ENCODE measurements around the gene CCDC146. TPM values are rescaled to one million over a fixed set of nuclear protein-coding genes. Genes with fewer than 3 reads are reported as not detected.
"Not testable (repeated sequence)": the region's sequence is repeated elsewhere in the genome, so short reads cannot be mapped to it uniquely, and the experiment has no call there.

CCDC146 gene
- polyA plus RNA-seq, 1 of the 3 experiments (the other 2 are of a cell fraction), result 2.7 TPM

GRCh38 chr7:77125486-77125885, 3.1 kb downstream of the CCDC146 start:
- H3K4me3 ChIP-seq (ENCODE audit: low read depth in 2 of 2, low read length in 1 of 2); POLR2A ChIA-PET: not testable (repeated sequence)

GRCh38 chr7:77127009-77127408, 4.6 kb downstream of the CCDC146 start:
- H3K4me1 ChIP-seq (ENCODE audit: control insufficient read depth in 1 of 2, insufficient read depth in 2 of 2, low read depth in 1 of 2, low read length in 1 of 2); H3K9me2 ChIP-seq; H3K27ac ChIP-seq (ENCODE audit: low read depth in 2 of 2, low read length in 1 of 2); H3K4me2 ChIP-seq; H3K36me3 ChIP-seq (replicated peaks in 1 of 2; ENCODE audit: control insufficient read depth in 1 of 2, insufficient read depth in 2 of 2, low read length in 1 of 2); DNase-seq; H3K27me3 ChIP-seq (ENCODE audit: insufficient read depth); POLR2A ChIA-PET; H3K9me3 ChIP-seq; H4K20me1 ChIP-seq (ENCODE audit: insufficient read depth); H3K9ac ChIP-seq; H2AFZ ChIP-seq (ENCODE audit: low read depth); H3F3A ChIP-seq (replicated peaks; ENCODE audit: insufficient read depth); CTCF ChIA-PET; H3K4me3 ChIP-seq (ENCODE audit: low read depth in 2 of 2, low read length in 1 of 2); H3K79me2 ChIP-seq (ENCODE audit: insufficient read depth): not testable (repeated sequence)
- WGBS (ENCODE audit: low lambda C conversion rate), result 85% methylated on average over 7 of the region's 9 CpGs

More at GRCh38 chr7:77125486-77125885, 3.1 kb downstream of the CCDC146 start:
- H3K9me3 ChIP-seq; DNase-seq; H2AFZ ChIP-seq (ENCODE audit: low read depth); H3K9ac ChIP-seq; H3K27me3 ChIP-seq (ENCODE audit: insufficient read depth); H3K79me2 ChIP-seq (ENCODE audit: insufficient read depth); H3F3A ChIP-seq (replicated peaks; ENCODE audit: insufficient read depth); H3K9me2 ChIP-seq; H3K27ac ChIP-seq (ENCODE audit: low read depth in 2 of 2, low read length in 1 of 2); H3K4me2 ChIP-seq; H4K20me1 ChIP-seq (ENCODE audit: insufficient read depth); H3K36me3 ChIP-seq (replicated peaks in 1 of 2; ENCODE audit: control insufficient read depth in 1 of 2, insufficient read depth in 2 of 2, low read length in 1 of 2); H3K4me1 ChIP-seq (ENCODE audit: control insufficient read depth in 1 of 2, insufficient read depth in 2 of 2, low read depth in 1 of 2, low read length in 1 of 2): not testable (repeated sequence)
- CTCF ChIA-PET, result interaction anchor here (1.1 to 1.5 kb wide), 2 partner anchors 122 to 206 kb away, joined by 7 to 11 read pairs (median 9); no protein-coding TSS in a partner anchor
- 0% methylated on average over 1 of the region's 1 CpG for WGBS (ENCODE audit: low lambda C conversion rate)
- peak; percentile 38; the same call in 1 of the 2 replicates for TF ChIP-seq RAD21 (IDR thresholded peaks at IDR 0.05; ENCODE audit: low read length)
- peak; percentile 49 for TF ChIP-seq CTCF (IDR thresholded peaks at IDR 0.05)
- TF ChIP-seq SMC3 (IDR thresholded peaks at IDR 0.05; ENCODE audit: low read depth, low read length), result 0 out of 2 replicates have a peak, but pooled peaks have one; percentile 10

- H3K4me1 ChIP-seq (ENCODE audit: control insufficient read depth in 1 of 2, insufficient read depth in 2 of 2, low read depth in 1 of 2, low read length in 1 of 2); H3K9me3 ChIP-seq; H4K20me1 ChIP-seq (ENCODE audit: insufficient read depth); H3K27ac ChIP-seq (ENCODE audit: low read depth in 2 of 2, low read length in 1 of 2); H3K4me3 ChIP-seq (ENCODE audit: low read depth in 2 of 2, low read length in 1 of 2); DNase-seq; H3K9me2 ChIP-seq; H3K79me2 ChIP-seq (ENCODE audit: insufficient read depth); H3K36me3 ChIP-seq (replicated peaks in 1 of 2; ENCODE audit: control insufficient read depth in 1 of 2, insufficient read depth in 2 of 2, low read length in 1 of 2); H3K4me2 ChIP-seq; H2AFZ ChIP-seq (ENCODE audit: low read depth); POLR2A ChIA-PET; H3K9ac ChIP-seq; H3K27me3 ChIP-seq (ENCODE audit: insufficient read depth); H3F3A ChIP-seq (replicated peaks; ENCODE audit: insufficient read depth): not testable (repeated sequence)
- CTCF ChIA-PET, result interaction anchor here (1.3 kb wide), 1 partner anchor 203 kb away, joined by 4 read pairs; no protein-coding TSS in a partner anchor
- WGBS (ENCODE audit: low lambda C conversion rate), result 74% methylated on average over 7 of the region's 7 CpGs
Measured at GRCh38 chr7:77128582-77129410, 6.4 kb downstream of the CCDC146 start.

- H2AFZ ChIP-seq (ENCODE audit: low read depth); H3K4me1 ChIP-seq (ENCODE audit: control insufficient read depth in 1 of 2, insufficient read depth in 2 of 2, low read depth in 1 of 2, low read length in 1 of 2); H3K36me3 ChIP-seq (replicated peaks in 1 of 2; ENCODE audit: control insufficient read depth in 1 of 2, insufficient read depth in 2 of 2, low read length in 1 of 2); H3K4me2 ChIP-seq; H3K27me3 ChIP-seq (ENCODE audit: insufficient read depth); DNase-seq; POLR2A ChIA-PET; H3K9ac ChIP-seq; CTCF ChIA-PET; H4K20me1 ChIP-seq (ENCODE audit: insufficient read depth); H3K27ac ChIP-seq (ENCODE audit: low read depth in 2 of 2, low read length in 1 of 2); H3K9me2 ChIP-seq; H3K79me2 ChIP-seq (ENCODE audit: insufficient read depth); H3K4me3 ChIP-seq (ENCODE audit: low read depth in 2 of 2, low read length in 1 of 2); H3K9me3 ChIP-seq; H3F3A ChIP-seq (replicated peaks; ENCODE audit: insufficient read depth): not testable (repeated sequence)
- WGBS (ENCODE audit: low lambda C conversion rate), result 69% methylated on average over 3 of the region's 3 CpGs
Measured at GRCh38 chr7:77131781-77132180, 9.4 kb downstream of the CCDC146 start.

- H3K36me3 ChIP-seq (replicated peaks in 1 of 2; ENCODE audit: control insufficient read depth in 1 of 2, insufficient read depth in 2 of 2, low read length in 1 of 2); H3K4me1 ChIP-seq (ENCODE audit: control insufficient read depth in 1 of 2, insufficient read depth in 2 of 2, low read depth in 1 of 2, low read length in 1 of 2); H3K4me2 ChIP-seq; H3F3A ChIP-seq (replicated peaks; ENCODE audit: insufficient read depth); H4K20me1 ChIP-seq (ENCODE audit: insufficient read depth); H3K4me3 ChIP-seq (ENCODE audit: low read depth in 2 of 2, low read length in 1 of 2); H2AFZ ChIP-seq (ENCODE audit: low read depth); H3K27ac ChIP-seq (ENCODE audit: low read depth in 2 of 2, low read length in 1 of 2); CTCF ChIA-PET; POLR2A ChIA-PET; DNase-seq; H3K9ac ChIP-seq; H3K27me3 ChIP-seq (ENCODE audit: insufficient read depth); H3K79me2 ChIP-seq (ENCODE audit: insufficient read depth); H3K9me3 ChIP-seq; H3K9me2 ChIP-seq: not testable (repeated sequence)
- 50% methylated on average over 2 of the region's 2 CpGs for WGBS (ENCODE audit: low lambda C conversion rate)
Measured at GRCh38 chr7:77138668-77139067, 16.3 kb downstream of the CCDC146 start.
